Measurements from ENCODE around the gene TMEM248. TPM values are rescaled to one million over a fixed set of nuclear protein-coding genes. Genes with fewer than 3 reads are reported as not detected.

The TMEM248 gene
- total RNA-seq, 1 experiment from 2014 or later: 61.1 TPM

GRCh38 chr7:66953044-66953427 is 32.0 kb downstream of the TMEM248 start:
- BruUV-seq (replicated peaks): no TSS peak
- Histone ChIP-seq H3K27me3 (ENCODE audit: low read length) (no peaks in the 10 kb centered on the region), H3K27ac (ENCODE audit: low read length) (peak overlapping the region; percentile 62), H3K4me2 (ENCODE audit: low read length) (peak overlapping the region; percentile 64), H3K36me3 (ENCODE audit: low read depth, low read length) (peaks cover 45% of the 10 kb centered on the region), H3K9me3 (ENCODE audit: low read length) (no peaks in the 10 kb centered on the region), H3K4me1 (ENCODE audit: insufficient read depth, low read length) (peaks cover 18% of the 10 kb centered on the region), H2AFZ (ENCODE audit: low read length) (no peak overlapping the region), H3K9me2 (replicated peaks; ENCODE audit: low read length) (no peaks in the 10 kb centered on the region), H3K9ac (ENCODE audit: low read length) (no peak overlapping the region), H3K79me2 (ENCODE audit: low read length) (no peaks in the 10 kb centered on the region), H3K4me3 (ENCODE audit: low read length) (no peak overlapping the region), H3F3A (ENCODE audit: low read length, unreplicated experiment) (no peaks in the 10 kb centered on the region), H4K20me1 (ENCODE audit: low read length) (no peaks in the 10 kb centered on the region)
- TF ChIP-seq EZH2 (IDR thresholded peaks at IDR 0.05; ENCODE audit: low read length, unreplicated experiment) (no peak), EZH2phosphoT487 (IDR thresholded peaks at IDR 0.05; ENCODE audit: borderline replicate concordance, low read length) (no peak)
- TF ChIP-seq, protein P1, sequence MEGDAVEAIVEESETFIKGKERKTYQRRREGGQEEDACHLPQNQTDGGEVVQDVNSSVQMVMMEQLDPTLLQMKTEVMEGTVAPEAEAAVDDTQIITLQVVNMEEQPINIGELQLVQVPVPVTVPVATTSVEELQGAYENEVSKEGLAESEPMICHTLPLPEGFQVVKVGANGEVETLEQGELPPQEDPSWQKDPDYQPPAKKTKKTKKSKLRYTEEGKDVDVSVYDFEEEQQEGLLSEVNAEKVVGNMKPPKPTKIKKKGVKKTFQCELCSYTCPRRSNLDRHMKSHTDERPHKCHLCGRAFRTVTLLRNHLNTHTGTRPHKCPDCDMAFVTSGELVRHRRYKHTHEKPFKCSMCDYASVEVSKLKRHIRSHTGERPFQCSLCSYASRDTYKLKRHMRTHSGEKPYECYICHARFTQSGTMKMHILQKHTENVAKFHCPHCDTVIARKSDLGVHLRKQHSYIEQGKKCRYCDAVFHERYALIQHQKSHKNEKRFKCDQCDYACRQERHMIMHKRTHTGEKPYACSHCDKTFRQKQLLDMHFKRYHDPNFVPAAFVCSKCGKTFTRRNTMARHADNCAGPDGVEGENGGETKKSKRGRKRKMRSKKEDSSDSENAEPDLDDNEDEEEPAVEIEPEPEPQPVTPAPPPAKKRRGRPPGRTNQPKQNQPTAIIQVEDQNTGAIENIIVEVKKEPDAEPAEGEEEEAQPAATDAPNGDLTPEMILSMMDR (conservative IDR thresholded peaks at IDR 0.05; ENCODE audit: low read depth, low read length): no peak
- intact Hi-C loops (cut with micrococcal nuclease): no loop called here
- ChIA-PET POLR2A (ENCODE audit: unreplicated experiment) (interaction anchor here (0.6 kb wide), 1 partner anchor 42 kb away, joined by 7 read pairs; the partner anchor contains the start of gene SBDS), CTCF (no interaction called here)
- DNase-seq (no peak), ATAC-seq (no peak)

- no peak for ATAC-seq
- Histone ChIP-seq H3K4me3 (ENCODE audit: low read length) (no peak overlapping the region), H3K27ac (ENCODE audit: low read length) (no peak overlapping the region), H4K20me1 (ENCODE audit: low read length) (no peaks in the 10 kb centered on the region), H3K9me3 (ENCODE audit: low read length) (no peaks in the 10 kb centered on the region), H2AFZ (ENCODE audit: low read length) (no peak overlapping the region), H3K4me2 (ENCODE audit: low read length) (no peak overlapping the region), H3K4me1 (ENCODE audit: insufficient read depth, low read length) (peaks cover 6% of the 10 kb centered on the region), H3K9me2 (replicated peaks; ENCODE audit: low read length) (no peaks in the 10 kb centered on the region), H3K79me2 (ENCODE audit: low read length) (no peaks in the 10 kb centered on the region), H3K9ac (ENCODE audit: low read length) (no peak overlapping the region), H3K27me3 (ENCODE audit: low read length) (no peaks in the 10 kb centered on the region), H3K36me3 (ENCODE audit: low read depth, low read length) (peaks cover 42% of the 10 kb centered on the region), H3F3A (ENCODE audit: low read length, unreplicated experiment) (no peaks in the 10 kb centered on the region)
- intact Hi-C loops (cut with micrococcal nuclease): no loop called here
- ChIA-PET POLR2A (ENCODE audit: unreplicated experiment) (no interaction called here), CTCF (no interaction called here)
- no peak for DNase-seq
- TSS peak; percentile 18 for BruUV-seq (replicated peaks)
- TF ChIP-seq, protein P1 (conservative IDR thresholded peaks at IDR 0.05; ENCODE audit: low read depth, low read length): no peak
- no peak for TF ChIP-seq EZH2 (IDR thresholded peaks at IDR 0.05; ENCODE audit: low read length, unreplicated experiment)
- no peak for TF ChIP-seq EZH2phosphoT487 (IDR thresholded peaks at IDR 0.05; ENCODE audit: borderline replicate concordance, low read length)
Observed at GRCh38 chr7:66957595-66958290, 36.7 kb downstream of the TMEM248 start.

- POLR2A ChIA-PET (ENCODE audit: unreplicated experiment): no interaction called here
- H4K20me1 ChIP-seq (ENCODE audit: low read length): no peaks in the 10 kb centered on the region
- no peaks in the 10 kb centered on the region for H3F3A ChIP-seq (ENCODE audit: low read length, unreplicated experiment)
- no peak for DNase-seq
- no peaks in the 10 kb centered on the region for H3K4me1 ChIP-seq (ENCODE audit: insufficient read depth, low read length)
- no peaks in the 10 kb centered on the region for H3K9me3 ChIP-seq (ENCODE audit: low read length)
- H3K79me2 ChIP-seq (ENCODE audit: low read length): no peaks in the 10 kb centered on the region
- intact Hi-C loops (cut with micrococcal nuclease): no loop called here
- no peak overlapping the region for H3K9ac ChIP-seq (ENCODE audit: low read length)
- no peak for ATAC-seq
- H3K4me2 ChIP-seq (ENCODE audit: low read length): no peak overlapping the region
- no TSS peak for BruUV-seq (replicated peaks)
- H3K27ac ChIP-seq (ENCODE audit: low read length): no peak overlapping the region
- H3K4me3 ChIP-seq (ENCODE audit: low read length): no peak overlapping the region
- CTCF ChIA-PET: no interaction called here
- no peaks in the 10 kb centered on the region for H3K27me3 ChIP-seq (ENCODE audit: low read length)
- TF ChIP-seq EZH2 (IDR thresholded peaks at IDR 0.05; ENCODE audit: low read length, unreplicated experiment) (no peak), EZH2phosphoT487 (IDR thresholded peaks at IDR 0.05; ENCODE audit: borderline replicate concordance, low read length) (no peak)
- TF ChIP-seq, protein P1 (conservative IDR thresholded peaks at IDR 0.05; ENCODE audit: low read depth, low read length): no peak
- no peak overlapping the region for H2AFZ ChIP-seq (ENCODE audit: low read length)
- H3K9me2 ChIP-seq (replicated peaks; ENCODE audit: low read length): no peaks in the 10 kb centered on the region
- peaks cover 37% of the 10 kb centered on the region for H3K36me3 ChIP-seq (ENCODE audit: low read depth, low read length)
Observed at GRCh38 chr7:66958538-66959350, 37.7 kb downstream of the TMEM248 start.
